ENCODE results near the gene NEK7. TPM values are rescaled to one million over a fixed set of nuclear protein-coding genes. Genes with fewer than 3 reads are reported as not detected.
"Not testable (repeated sequence)": the region's sequence is repeated elsewhere in the genome, so short reads cannot be mapped to it uniquely, and the experiment has no call there.

The NEK7 gene
- polyA plus RNA-seq, 1 donor from 2014 or later, result 3.3 TPM

- no peaks in the 10 kb centered on the region for H3K27me3 ChIP-seq (ENCODE audit: insufficient read depth, low read depth, low read length)
- H3K4me2 ChIP-seq (ENCODE audit: low read length), result no peak overlapping the region
- no peaks in the 10 kb centered on the region for H3K36me3 ChIP-seq (ENCODE audit: insufficient read depth, low read length)
- H3K79me2 ChIP-seq (replicated peaks; ENCODE audit: insufficient read depth, low read length), result no peaks in the 10 kb centered on the region
- H3K9me2 ChIP-seq (ENCODE audit: insufficient read depth, low read length), result no peaks in the 10 kb centered on the region
- H3K9me3 ChIP-seq (ENCODE audit: low read length), result no peaks in the 10 kb centered on the region
- no peak overlapping the region for H2AFZ ChIP-seq (ENCODE audit: low read depth, low read length)
- H3F3A ChIP-seq (ENCODE audit: insufficient read depth, low read length, poor library complexity, severe bottlenecking), result no peaks in the 10 kb centered on the region
- H3K4me3 ChIP-seq (ENCODE audit: low read length), result no peak overlapping the region
- no peaks in the 10 kb centered on the region for H4K20me1 ChIP-seq (ENCODE audit: insufficient read depth)
- no peak overlapping the region for H3K9ac ChIP-seq (ENCODE audit: low read length)
- H3K27ac ChIP-seq (ENCODE audit: low read length), result no peak overlapping the region
- TF ChIP-seq MXI1 (conservative IDR thresholded peaks at IDR 0.05; ENCODE audit: poor library complexity, severe bottlenecking), result no peak
- TF ChIP-seq TAF1 (IDR thresholded peaks at IDR 0.05; ENCODE audit: low read depth), result no peak
- TF ChIP-seq EZH2 (IDR thresholded peaks at IDR 0.05; ENCODE audit: borderline replicate concordance, insufficient read depth, low read length, poor library complexity, severe bottlenecking), result no peak
- no peak for TF ChIP-seq EP300 (conservative IDR thresholded peaks at IDR 0.05; ENCODE audit: poor library complexity, severe bottlenecking)
- TF ChIP-seq RAD21 (conservative IDR thresholded peaks at IDR 0.05), result no peak
- no peak for TF ChIP-seq POLR2AphosphoS5 (IDR thresholded peaks at IDR 0.05)
- no peak for TF ChIP-seq SMC3 (conservative IDR thresholded peaks at IDR 0.05; ENCODE audit: poor library complexity)
- TF ChIP-seq CTCF (IDR thresholded peaks at IDR 0.05; ENCODE audit: poor library complexity, severe bottlenecking), result no peak
- TF ChIP-seq REST (IDR thresholded peaks at IDR 0.05; ENCODE audit: borderline replicate concordance), result no peak
Observed at GRCh38 chr1:198128533-198128932, 28.3 kb upstream of the NEK7 start.

- H3K4me2 ChIP-seq (ENCODE audit: low read length); H3K9ac ChIP-seq (ENCODE audit: low read length); H3K4me3 ChIP-seq (ENCODE audit: low read length); H3K9me2 ChIP-seq (ENCODE audit: insufficient read depth, low read length); H3K27ac ChIP-seq (ENCODE audit: low read length); H3K9me3 ChIP-seq (ENCODE audit: low read length); H3K36me3 ChIP-seq (ENCODE audit: insufficient read depth, low read length); H2AFZ ChIP-seq (ENCODE audit: low read depth, low read length); H4K20me1 ChIP-seq (ENCODE audit: insufficient read depth); H3K79me2 ChIP-seq (replicated peaks; ENCODE audit: insufficient read depth, low read length); H3K27me3 ChIP-seq (ENCODE audit: insufficient read depth, low read depth, low read length); H3F3A ChIP-seq (ENCODE audit: insufficient read depth, low read length, poor library complexity, severe bottlenecking): not testable (repeated sequence)
Observed at GRCh38 chr1:198130053-198130452, 26.7 kb upstream of the NEK7 start.

Data from neural cell (in vitro differentiated cells).